H1 (cell line): ENCODE results near the gene NEDD8. TPM values are rescaled to one million over a fixed set of nuclear protein-coding genes. Genes with fewer than 3 reads are reported as not detected.

Experiments
- CTCF ChIA-PET: fragments of 300-600 bp; sonication (Branson Sonifier 250); formaldehyde crosslinking; loops from one replicate; lab custom pipeline; 2021; ENCODE audit not compliant: partially characterized antibody; lab: Charles Lee
- POLR2A ChIA-PET: fragments of 300-600 bp; sonication (Branson Sonifier 250); formaldehyde crosslinking; loops from one replicate; lab custom pipeline; 2021; ENCODE audit warnings: inconsistent platforms; ENCODE audit not compliant: partially characterized antibody; lab: Charles Lee
- DNase-seq, 2 experiments: peaks; one replicate each; pipeline versions ENCODE4 v3.0.0 to v3.0.0-alpha.2; 2010 to 2022; ENCODE audit warnings: low spot score in 2 of 2, low read depth in 1 of 2, mixed read lengths in 1 of 2
- FAIRE-seq: peaks from 2 replicates; lab custom pipeline; 2011; peaks lifted over from hg19 to GRCh38; lab: Jason Lieb, UNC
- H2AFZ ChIP-seq: 2 replicates; pipeline ENCODE4 v1.8.1; 2012; ENCODE audit warnings: low read length, inconsistent platforms
- H2AK5ac ChIP-seq: 2 replicates; pipeline ENCODE4 v1.6.1; 2013; ENCODE audit warnings: low read depth, low read length
- H2BK120ac ChIP-seq: replicated peaks from 2 replicates; pipeline ENCODE3; 2013; ENCODE audit warnings: low read depth, low read length, inconsistent platforms
- H2BK12ac ChIP-seq: 2 replicates; pipeline ENCODE4 v1.6.1; 2013; ENCODE audit warnings: low read depth, low read length
- H2BK15ac ChIP-seq: 2 replicates; pipeline ENCODE4 v1.6.1; 2013; ENCODE audit warnings: low read length
- H2BK20ac ChIP-seq: 2 replicates; pipeline ENCODE4 v1.6.1; 2013; ENCODE audit warnings: low read length
- H2BK5ac ChIP-seq: 2 replicates; pipeline ENCODE4 v1.6.1; 2013; ENCODE audit warnings: low read depth, low read length
- H3K14ac ChIP-seq: 2 replicates; pipeline ENCODE4 v1.6.1; 2013; ENCODE audit warnings: inconsistent platforms; ENCODE audit not compliant: insufficient read length
- H3K18ac ChIP-seq: 2 replicates; pipeline ENCODE4 v1.6.1; 2013; ENCODE audit warnings: low read length; ENCODE audit errors: extremely low read depth
- H3K23ac ChIP-seq: 2 replicates; pipeline ENCODE4 v1.6.1; 2013; ENCODE audit warnings: inconsistent platforms; ENCODE audit not compliant: insufficient read length
- H3K23me2 ChIP-seq: 2 replicates; pipeline ENCODE4 v1.6.1; 2013; ENCODE audit warnings: low read depth, low read length
- H3K27ac ChIP-seq: 2 replicates; pipeline ENCODE4 v1.6.1; 2011; ENCODE audit warnings: low read depth, low read length, inconsistent platforms
- H3K27me3 ChIP-seq, 4 experiments: replicated peaks in 1 of 4; 1 replicate in 1 of 4; 2 replicates in 3 of 4; pipeline versions ENCODE4 v1.6.1 to v1.8.1; 2011 to 2013; ENCODE audit warnings: low read length in 3 of 4, mild to moderate bottlenecking in 3 of 4, inconsistent platforms in 2 of 4, mixed read lengths in 2 of 4, moderate library complexity in 1 of 4; ENCODE audit not compliant: control insufficient read depth in 3 of 4, insufficient read depth in 3 of 4; ENCODE audit errors: extremely low read depth in 1 of 4
- H3K36me3 ChIP-seq, 4 experiments: 2 replicates each; pipeline versions ENCODE4 v1.6.1 to v1.8.1; 2011 to 2013; ENCODE audit warnings: mild to moderate bottlenecking in 4 of 4, low read length in 3 of 4, moderate library complexity in 2 of 4, control low read depth in 1 of 4, inconsistent platforms in 1 of 4; ENCODE audit not compliant: insufficient read depth in 4 of 4, control insufficient read depth in 2 of 4
- H3K4ac ChIP-seq: replicated peaks from 2 replicates; pipeline ENCODE3; 2013; ENCODE audit warnings: low read length, low read depth, mixed read lengths, inconsistent platforms; ENCODE audit not compliant: insufficient read length
- H3K4me1 ChIP-seq, 4 experiments: replicated peaks in 1 of 4; 1 replicate in 1 of 4; 2 replicates in 3 of 4; pipeline versions ENCODE4 v1.6.1 to v1.8.1; 2011 to 2013; ENCODE audit warnings: low read length in 3 of 4, inconsistent platforms in 2 of 4, mixed read lengths in 1 of 4; ENCODE audit not compliant: insufficient read depth in 4 of 4, control insufficient read depth in 3 of 4
- H3K4me2 ChIP-seq, 2 experiments: 2 replicates each; pipeline versions ENCODE4 v1.6.1 to v1.8.1; 2011 to 2013; ENCODE audit warnings: low read depth in 2 of 2, low read length in 2 of 2, control low read depth in 1 of 2, inconsistent platforms in 1 of 2, mild to moderate bottlenecking in 1 of 2; ENCODE audit not compliant: insufficient read depth in 1 of 2
- H3K4me3 ChIP-seq, 4 experiments: fragments of 200-600, 300-600 bp in 1 of 4; sonication (generic), shearing (Covaris generic), sonication (Bioruptor Twin) in 1 of 4; 2 replicates each; pipeline versions ENCODE4 v1.5.1 to v1.8.1; 2011 to 2016; ENCODE audit warnings: low read length in 4 of 4, low read depth in 3 of 4, control low read depth in 2 of 4, inconsistent platforms in 2 of 4, mild to moderate bottlenecking in 2 of 4, mixed read lengths in 1 of 4, moderate library complexity in 1 of 4; ENCODE audit not compliant: insufficient read depth in 2 of 4; ENCODE audit errors: extremely low read depth in 1 of 4
- H3K56ac ChIP-seq: replicated peaks from 2 replicates; pipeline ENCODE3; 2013; ENCODE audit warnings: low read depth, mild to moderate bottlenecking, mixed read lengths, low read length, inconsistent platforms; ENCODE audit not compliant: insufficient read length
- H3K79me1 ChIP-seq: 2 replicates; pipeline ENCODE4 v1.6.1; 2013; ENCODE audit warnings: low read depth, low read length, control low read depth
- H3K79me2 ChIP-seq, 2 experiments: 2 replicates each; pipeline versions ENCODE4 v1.6.1 to v1.8.1; 2012 to 2013; ENCODE audit warnings: low read length in 2 of 2, mild to moderate bottlenecking in 2 of 2, inconsistent platforms in 1 of 2; ENCODE audit not compliant: insufficient read depth in 2 of 2, control insufficient read depth in 1 of 2
- H3K9ac ChIP-seq, 4 experiments: replicated peaks in 1 of 4; 1 replicate in 1 of 4; 2 replicates in 3 of 4; pipeline versions ENCODE4 v1.6.1 to v1.8.1; 2011 to 2013; ENCODE audit warnings: low read depth in 3 of 4, low read length in 3 of 4, control low read depth in 2 of 4, mild to moderate bottlenecking in 2 of 4, moderate library complexity in 2 of 4, inconsistent platforms in 1 of 4; ENCODE audit errors: extremely low read depth in 1 of 4
- H3K9me3 ChIP-seq, 2 experiments: 2 replicates each; pipeline versions ENCODE4 v1.6.1 to v1.8.1; 2012 to 2013; ENCODE audit warnings: mild to moderate bottlenecking in 2 of 2, moderate library complexity in 2 of 2, control low read depth in 1 of 2, inconsistent platforms in 1 of 2, low read depth in 1 of 2, low read length in 1 of 2, mixed read lengths in 1 of 2; ENCODE audit not compliant: insufficient read depth in 2 of 2
- H4K20me1 ChIP-seq, 2 experiments: replicated peaks in 1 of 2; 2 replicates each; pipeline versions ENCODE3 to v1.8.1; 2011 to 2013; ENCODE audit warnings: inconsistent platforms in 2 of 2, low read length in 2 of 2, mild to moderate bottlenecking in 1 of 2; ENCODE audit not compliant: insufficient read depth in 2 of 2, control insufficient read depth in 1 of 2
- H4K5ac ChIP-seq: 2 replicates; pipeline ENCODE4 v1.6.1; 2013; ENCODE audit warnings: low read length, low read depth, mixed read lengths, inconsistent platforms; ENCODE audit not compliant: insufficient read length
- H4K8ac ChIP-seq: 2 replicates; pipeline ENCODE4 v1.8.0; 2013; ENCODE audit warnings: mild to moderate bottlenecking, moderate library complexity, low read length, inconsistent platforms; ENCODE audit not compliant: insufficient read depth; ENCODE audit errors: extremely low read depth
- H4K91ac ChIP-seq: replicated peaks from 2 replicates; pipeline ENCODE3; 2013; ENCODE audit warnings: low read length, mixed read lengths, inconsistent platforms; ENCODE audit not compliant: insufficient read length
- RAD21 ChIP-seq, 2 experiments: IDR thresholded peaks in 1 of 2; conservative IDR thresholded peaks in 1 of 2; 2 replicates each; pipeline ENCODE4 v1.6.1; 2011; ENCODE audit warnings: low read depth in 2 of 2, low read length in 2 of 2, improper control_type of control experiment in 1 of 2, inconsistent platforms in 1 of 2, mild to moderate bottlenecking in 1 of 2, moderate library complexity in 1 of 2
- SP1 ChIP-seq: IDR thresholded peaks from 2 replicates; pipeline ENCODE4 v1.6.1; 2011; ENCODE audit warnings: low read depth, low read length
- WGBS, 2 experiments: shearing (Covaris generic) in 1 of 2; methylation state at CpG; one replicate each; pipeline versions ENCODE4 v1.1.6 to v1.1.7; 2013 to 2015; ENCODE audit warnings: low lambda C conversion rate in 2 of 2, mixed read lengths in 2 of 2, inconsistent platforms in 1 of 2, low coverage in 1 of 2, missing lambda C conversion rate in 1 of 2; ENCODE audit not compliant: insufficient replicate concordance in 2 of 2, insufficient coverage in 1 of 2, insufficient read length in 1 of 2; ENCODE audit errors: extremely low coverage in 1 of 2, missing lambda C conversion rate in 1 of 2; 5-methylcytosine and 5-hydroxymethylcytosine counted together
- polyA plus RNA-seq, 7 experiments: library from polyadenylated mRNA; depleted of rRNA in 3 of 7; stranded (reverse) in 5 of 7; unstranded in 2 of 7; fragments of >200 nt in 5 of 7; fragments of 200-250 nt in 2 of 7; gene quantifications; 1 replicate in 5 of 7; 2 replicates in 1 of 7; 4 replicates in 1 of 7; pipeline versions ENCODE4 v1.2.1 to v1.2.3, GENCODE V29; 2011 to 2013; ENCODE audit warnings: missing spikeins in 2 of 7, mixed read lengths in 2 of 7
- total RNA-seq: library from RNA; stranded (reverse); fragmentation: NEBNext Ultra II Directional; extraction: Animal tissue kit (Norgen Biotek cat#: 25700); gene quantifications from 2 replicates; pipeline ENCODE4 v1.2.1, GENCODE V29; 2021
- TF ChIP-seq, protein P1 (sequence below): IDR thresholded peaks from 2 replicates; pipeline ENCODE4 v1.6.1; 2012; ENCODE audit warnings: inconsistent platforms

NEDD8 gene
- total and polyA plus RNA-seq, 2 of the 8 experiments (the other 6 are each of a cell fraction or from before 2014, with no cell fraction given), result 253 to 317 TPM

DNA sequence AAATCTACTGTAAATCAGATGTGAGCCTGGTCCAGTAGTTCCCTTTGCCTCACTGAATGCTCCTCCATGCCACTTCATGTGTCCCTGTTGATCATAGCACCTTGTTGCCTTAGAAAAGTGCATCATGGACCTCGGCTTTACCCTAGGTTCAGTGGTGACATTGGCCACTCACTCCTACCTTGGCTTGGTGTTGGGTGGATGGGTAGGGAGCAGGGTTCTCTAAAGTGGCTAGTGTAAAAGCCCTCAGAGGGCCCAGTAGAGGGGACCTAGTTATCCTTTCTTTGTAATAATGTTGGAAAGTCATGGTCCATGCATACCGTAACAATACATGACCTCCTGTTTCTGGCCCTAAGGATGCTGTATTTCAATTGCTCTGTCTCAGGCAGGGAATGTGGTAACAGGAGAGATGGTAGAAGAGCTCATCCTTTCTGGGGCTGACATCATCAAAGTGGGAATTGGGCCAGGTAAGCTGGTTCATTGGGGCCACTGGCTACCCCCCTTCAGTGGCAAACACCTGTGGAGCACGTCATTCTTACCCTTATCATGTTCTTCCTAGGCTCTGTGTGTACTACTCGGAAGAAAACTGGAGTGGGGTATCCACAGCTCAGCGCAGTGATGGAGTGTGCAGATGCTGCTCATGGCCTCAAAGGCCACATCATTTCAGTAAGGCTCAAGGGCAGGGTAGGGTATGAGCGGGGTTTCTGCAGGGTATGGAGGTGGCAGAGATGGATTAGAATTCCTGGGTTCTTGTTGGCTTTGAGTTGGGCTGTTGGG is 4.7 kb upstream of the NEDD8 start:
- peaks cover 0 to 11% (median 4%) of the 10 kb centered on the region in 4 experiments; a peak in 5 of 7 replicates for H3K4me1 ChIP-seq
- no peak overlapping the region for H3K14ac ChIP-seq
- DNase-seq, result no peak
- no peak overlapping the region for H2BK15ac ChIP-seq
- H2BK120ac ChIP-seq, result no peak overlapping the region
- no peak overlapping the region for H3K56ac ChIP-seq
- no peak overlapping the region for H4K91ac ChIP-seq
- no peak overlapping the region for H3K27ac ChIP-seq
- no peaks in the 10 kb centered on the region; the same call in none of the 2 replicates for H3K79me1 ChIP-seq
- peaks cover 19 to 58% (median 48%) of the 10 kb centered on the region in 4 experiments for H3K36me3 ChIP-seq
- H3K4ac ChIP-seq, result no peak overlapping the region
- no peak overlapping the region for H4K5ac ChIP-seq
- H2BK12ac ChIP-seq, result no peak overlapping the region
- no peak overlapping the region for H3K23ac ChIP-seq
- ChIA-PET CTCF (interaction anchor here (1.7 to 2.5 kb wide), 3 partner anchors 21 to 96 kb away, joined by 6 to 10 read pairs (median 7); partner anchors contain the start of genes CIDEB and MDP1), POLR2A (interaction anchor here (0.8 to 5.1 kb wide), 6 partner anchors 9 to 108 kb away, joined by 3 to 19 read pairs (median 4); partner anchors contain the start of genes CHMP4A and MDP1)
- H2BK5ac ChIP-seq, result no peak overlapping the region
- no peak overlapping the region; a peak in 1 of 7 replicates for H3K9ac ChIP-seq
- H2AK5ac ChIP-seq, result no peak overlapping the region
- no peak overlapping the region for H3K4me2 ChIP-seq
- peaks cover 0 to 14% of the 10 kb centered on the region in 2 experiments; a peak in 3 of 4 replicates for H3K79me2 ChIP-seq
- FAIRE-seq, result no peak
- H2BK20ac ChIP-seq, result no peak overlapping the region
- H3K9me3 ChIP-seq, result no peaks in the 10 kb centered on the region
- 96% methylated on average over 6 of the region's 6 CpGs; no CpG with 5 or more reads in 1 of the 2 experiments for WGBS, 2 experiments
- H3K4me3 ChIP-seq, result no peak overlapping the region
- no peak overlapping the region for H2AFZ ChIP-seq
- H4K8ac ChIP-seq, result no peak overlapping the region; the same call in 1 of the 2 replicates
- peaks cover 11% of the 10 kb centered on the region for H3K23me2 ChIP-seq
- H3K27me3 ChIP-seq, result no peaks in the 10 kb centered on the region; a peak in 1 of 7 replicates
- H4K20me1 ChIP-seq, result peaks cover 3 to 16% of the 10 kb centered on the region in 2 experiments
- no peak overlapping the region for H3K18ac ChIP-seq
- TF ChIP-seq RAD21 (IDR thresholded peaks at IDR 0.05 in 1 of 2, conservative IDR thresholded peaks at IDR 0.05 in 1 of 2; ENCODE audit: low read depth in 2 of 2, low read length in 2 of 2) (no peak), SP1 (no peak)
- TF ChIP-seq, protein P1, sequence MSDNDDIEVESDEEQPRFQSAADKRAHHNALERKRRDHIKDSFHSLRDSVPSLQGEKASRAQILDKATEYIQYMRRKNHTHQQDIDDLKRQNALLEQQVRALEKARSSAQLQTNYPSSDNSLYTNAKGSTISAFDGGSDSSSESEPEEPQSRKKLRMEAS, result no peak
